ENCODE data around the gene CALHM1.
A peak's percentile ranks its signal among the peaks of the same experiment; 100 is the strongest.

The CALHM1 gene

DNA sequence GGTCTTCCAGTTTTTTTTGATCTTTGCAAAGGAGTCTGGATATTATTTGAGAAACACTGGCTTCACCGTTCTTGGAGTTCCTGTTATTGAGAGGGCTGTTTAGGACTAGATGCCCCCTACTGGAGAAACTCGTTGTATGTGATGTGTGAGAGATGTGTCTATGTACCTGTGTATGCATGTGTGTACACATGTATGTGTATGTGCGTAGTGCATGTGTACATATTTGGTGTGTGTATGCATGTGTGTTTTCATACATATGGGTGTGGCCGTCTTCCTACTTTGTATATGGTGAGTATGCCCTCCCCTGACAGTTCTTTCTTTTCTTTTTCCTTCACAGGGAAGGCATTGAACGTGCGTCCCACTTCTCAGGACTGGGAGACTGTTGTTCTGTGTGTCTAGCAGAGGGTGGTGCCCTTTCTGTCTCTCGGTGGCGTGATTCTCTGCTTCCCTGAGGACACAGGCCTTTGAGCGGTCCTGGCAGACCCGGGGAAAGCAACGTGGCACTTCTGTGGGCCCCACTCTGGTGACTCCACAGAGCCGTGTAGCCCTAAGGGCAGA is 23.4 kb upstream of the CALHM1 start:
- peak; percentile 67 for DNase-seq

DNA sequence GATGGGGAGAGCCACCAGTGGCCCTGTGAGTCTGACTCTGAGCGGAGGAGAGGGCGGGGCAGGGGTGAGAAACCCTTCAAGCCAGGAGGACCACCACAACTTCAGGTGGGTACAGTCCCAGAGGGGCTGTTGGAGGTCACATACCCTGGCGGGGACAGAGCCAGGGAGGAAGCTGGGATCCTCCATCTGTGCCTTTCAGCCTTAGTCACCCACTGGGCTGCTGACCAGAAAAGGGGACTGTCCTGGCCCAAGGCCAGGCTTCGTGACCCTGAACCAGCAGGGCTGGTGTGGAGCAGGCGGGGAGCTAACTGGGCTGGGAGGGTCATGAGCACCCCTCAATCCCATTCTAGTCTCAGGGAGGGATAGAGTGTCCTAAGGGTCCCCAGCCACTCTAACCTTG is 21.8 kb upstream of the CALHM1 start:
- no peak for DNase-seq

GRCh38 chr10:103479135-103479534 is 20.4 kb upstream of the CALHM1 start, which contains the start of gene CALHM3:
Gene CALHM3 (minus strand): TSS chr10:103479240. CDS start chr10:103479032, 208 bp downstream.
- DNase-seq = no peak

DNA sequence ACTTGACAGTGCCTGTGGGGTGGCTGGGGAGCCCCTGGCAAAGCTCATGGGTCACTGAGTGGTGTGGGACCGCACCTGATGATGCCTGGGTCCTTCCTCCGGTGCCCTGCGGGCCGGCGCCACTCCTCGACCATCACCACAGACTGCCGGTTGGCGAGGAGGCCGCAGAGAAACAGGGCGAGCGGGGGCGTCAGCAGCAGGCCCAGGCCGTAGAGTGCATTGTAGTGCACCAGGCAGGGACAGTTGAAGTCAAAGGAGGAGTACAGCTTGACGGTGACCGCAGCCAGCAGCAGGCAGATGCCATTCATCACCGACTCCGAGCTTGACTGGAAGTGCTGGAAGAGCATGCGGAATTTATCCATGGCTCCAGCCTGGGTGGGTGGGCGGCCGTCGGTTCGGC is 20.0 kb upstream of the CALHM1 start:
- no peak for DNase-seq

- DNase-seq = no peak
These were observed 17.5 kb upstream of the CALHM1 start for GRCh38 chr10:103476046-103476768.

DNA sequence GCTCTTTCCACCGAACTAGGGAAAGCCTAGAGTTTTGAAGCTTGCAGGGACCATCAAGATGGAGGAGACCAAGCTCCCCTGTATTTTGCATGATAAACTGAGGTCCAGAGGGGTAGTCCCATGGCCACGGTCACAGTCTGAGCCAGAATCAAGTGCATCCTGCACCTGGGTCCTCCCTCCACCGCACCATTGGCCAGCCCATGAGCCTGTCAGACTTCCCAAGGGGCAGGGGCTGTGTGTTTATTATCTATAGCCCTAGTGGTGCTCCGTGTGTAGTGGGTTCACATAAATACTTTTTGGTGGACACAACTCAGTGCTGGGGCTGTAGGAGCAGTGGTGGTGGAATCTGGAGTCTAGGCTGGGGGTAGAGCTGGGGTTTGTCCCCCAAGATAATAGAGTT is 16.7 kb upstream of the CALHM1 start:
- DNase-seq = no peak

DNA sequence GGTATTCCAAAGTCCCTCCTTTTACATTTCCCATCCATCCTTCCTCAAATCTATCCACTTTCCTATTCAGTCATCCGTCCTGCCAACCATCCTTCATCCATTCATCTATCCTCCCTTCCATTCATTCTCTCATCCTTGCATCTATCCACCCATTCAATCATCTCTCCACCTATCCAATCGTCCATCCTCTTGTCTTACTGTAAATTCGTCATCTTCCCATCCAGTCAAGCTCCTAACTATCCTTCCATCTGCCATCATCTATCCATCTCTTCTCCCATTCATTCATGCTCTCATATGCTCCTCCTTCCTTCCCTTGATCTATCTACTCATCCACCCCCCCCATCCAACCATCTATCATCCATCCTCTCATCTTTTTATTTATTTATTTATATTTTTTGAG is 15.4 kb upstream of the CALHM1 start:
- DNase-seq = no peak

DNA sequence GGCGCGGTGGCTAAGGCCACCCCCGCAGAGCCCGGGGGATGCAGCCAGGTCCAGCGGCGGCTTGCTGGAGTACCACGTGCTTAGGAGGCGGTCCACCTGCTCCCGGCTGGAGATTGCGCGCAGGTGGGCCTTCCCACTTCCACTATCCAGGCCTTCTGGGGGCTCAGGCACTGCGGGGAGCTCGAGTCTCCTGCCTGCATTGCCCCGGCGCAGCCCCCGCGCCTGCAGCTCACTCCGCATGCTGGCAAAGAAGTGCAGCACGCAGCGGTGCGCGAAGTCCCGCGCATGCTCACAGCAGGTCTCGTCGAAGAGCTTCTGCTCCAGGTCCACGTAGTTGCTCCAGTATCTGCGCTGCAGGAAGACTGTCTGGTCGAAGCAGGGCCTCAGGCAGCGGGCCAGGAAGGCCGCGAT is 14.6 kb upstream of the CALHM1 start:
- DNase-seq = no peak

- DNase-seq = no peak
These were observed 13.3 kb upstream of the CALHM1 start for GRCh38 chr10:103472005-103472404.

- peak; percentile 88 for DNase-seq
These were observed 12.3 kb upstream of the CALHM1 start for GRCh38 chr10:103470761-103471653.

GRCh38 chr10:103469201-103469600 is 10.5 kb upstream of the CALHM1 start:
- no peak for DNase-seq

GRCh38 chr10:103467406-103467805 is 8.7 kb upstream of the CALHM1 start:
- no peak for DNase-seq

- no peak for DNase-seq
These were observed 8.0 kb upstream of the CALHM1 start for GRCh38 chr10:103466734-103467133.

GRCh38 chr10:103465411-103466179 is 6.9 kb upstream of the CALHM1 start:
- DNase-seq = no peak

DNA sequence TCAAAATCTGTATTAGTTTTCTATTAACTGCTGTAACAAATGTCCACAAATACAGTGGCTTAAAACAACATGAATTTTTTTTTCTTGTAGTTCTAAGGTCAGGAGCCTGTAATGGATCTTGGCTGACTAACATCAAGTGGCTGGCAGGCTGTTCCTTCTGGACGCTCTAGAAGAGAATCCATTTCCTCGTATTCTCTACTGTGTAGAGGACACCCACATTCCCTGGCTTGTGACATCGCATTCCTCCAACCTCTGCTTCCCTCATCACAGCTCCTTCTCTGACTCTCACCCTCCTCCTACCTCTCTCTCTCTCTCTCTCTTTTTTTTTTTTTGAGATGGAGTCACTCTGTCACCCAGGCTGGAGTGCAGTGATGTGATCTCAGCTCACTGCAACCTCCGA is 4.8 kb upstream of the CALHM1 start:
- DNase-seq = no peak

DNA sequence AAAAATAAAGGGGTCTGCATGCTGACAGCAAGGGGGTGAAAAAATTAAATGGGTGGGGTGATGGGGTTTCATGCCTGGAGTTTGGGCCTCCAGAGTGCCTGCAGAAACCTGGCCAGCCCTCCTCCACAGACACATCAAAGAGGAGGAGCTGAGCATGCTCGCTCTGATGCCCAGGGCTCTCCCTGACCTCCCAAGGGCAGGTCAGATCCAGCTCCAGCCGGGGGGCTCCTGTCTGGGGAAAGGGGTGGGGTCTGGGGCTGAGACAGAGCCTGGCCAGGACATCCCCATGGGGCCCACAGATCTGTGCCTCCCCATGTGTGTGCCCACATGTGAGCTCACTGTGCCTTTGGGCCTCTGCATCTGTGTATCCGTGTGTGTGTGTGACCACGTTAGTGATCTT is 915 bp upstream of the CALHM1 start:
- no peak for DNase-seq

DNA sequence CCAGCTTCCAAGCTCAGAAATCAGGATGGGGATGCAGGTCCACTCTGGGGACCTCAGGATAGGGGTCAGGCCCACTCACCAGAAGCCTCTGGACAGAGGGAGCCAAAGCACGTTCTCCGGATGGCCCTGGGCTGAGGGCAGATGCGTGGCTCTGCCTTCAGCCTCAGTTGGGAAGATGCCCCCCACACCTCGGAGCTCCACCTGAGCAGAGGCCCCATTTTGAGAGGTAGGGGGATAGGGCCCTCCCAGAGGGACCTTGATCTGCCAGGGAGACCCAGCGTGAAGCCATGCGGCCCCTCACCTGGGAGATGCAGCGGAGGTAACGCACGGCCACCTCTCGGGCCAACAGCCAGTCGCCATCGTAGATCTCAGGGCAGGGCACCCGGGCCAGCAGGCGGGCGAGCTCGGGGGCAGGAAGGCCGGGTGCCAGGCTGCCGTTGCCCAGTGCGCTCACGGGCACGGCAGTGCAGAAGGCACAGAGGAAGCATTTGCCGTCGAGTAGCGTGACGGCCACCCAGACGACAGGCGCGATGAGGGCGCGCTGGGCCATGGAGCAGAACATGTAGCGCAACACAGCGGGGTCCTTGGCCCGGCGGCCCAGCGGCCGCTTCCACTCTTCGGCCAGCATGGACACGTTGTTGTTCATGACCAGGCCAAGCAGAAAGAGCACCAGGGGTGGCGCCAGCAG is 660 bp downstream of the CALHM1 start:
- no peak for DNase-seq

DNA sequence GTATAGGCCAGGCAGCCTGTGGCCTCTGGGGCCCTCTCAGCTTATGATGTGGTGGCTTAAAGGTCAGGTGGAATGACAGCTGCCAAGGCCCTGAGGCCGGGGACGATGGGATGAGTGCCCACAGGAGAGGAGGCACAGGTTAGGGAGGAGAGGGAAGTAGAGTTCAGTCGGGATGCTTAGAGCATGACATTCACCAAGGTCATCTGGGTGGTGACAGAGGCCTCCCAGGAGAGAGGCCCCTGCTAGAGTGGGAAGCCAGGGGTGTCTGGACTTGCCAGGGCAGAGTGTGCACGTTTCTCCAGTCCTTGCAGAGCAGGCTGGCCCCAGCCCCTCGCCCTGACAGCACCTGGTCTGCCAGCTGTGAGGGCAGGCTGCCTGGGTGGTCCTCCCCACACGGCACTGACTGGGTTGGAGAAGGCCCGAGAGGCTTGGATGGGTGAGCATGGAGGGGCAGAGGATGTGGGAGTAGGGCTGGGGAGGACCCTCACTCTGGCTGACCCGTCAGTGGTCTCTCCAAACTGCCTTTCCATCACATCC is 1.5 kb downstream of the CALHM1 start:
- DNase-seq = no peak

DNA sequence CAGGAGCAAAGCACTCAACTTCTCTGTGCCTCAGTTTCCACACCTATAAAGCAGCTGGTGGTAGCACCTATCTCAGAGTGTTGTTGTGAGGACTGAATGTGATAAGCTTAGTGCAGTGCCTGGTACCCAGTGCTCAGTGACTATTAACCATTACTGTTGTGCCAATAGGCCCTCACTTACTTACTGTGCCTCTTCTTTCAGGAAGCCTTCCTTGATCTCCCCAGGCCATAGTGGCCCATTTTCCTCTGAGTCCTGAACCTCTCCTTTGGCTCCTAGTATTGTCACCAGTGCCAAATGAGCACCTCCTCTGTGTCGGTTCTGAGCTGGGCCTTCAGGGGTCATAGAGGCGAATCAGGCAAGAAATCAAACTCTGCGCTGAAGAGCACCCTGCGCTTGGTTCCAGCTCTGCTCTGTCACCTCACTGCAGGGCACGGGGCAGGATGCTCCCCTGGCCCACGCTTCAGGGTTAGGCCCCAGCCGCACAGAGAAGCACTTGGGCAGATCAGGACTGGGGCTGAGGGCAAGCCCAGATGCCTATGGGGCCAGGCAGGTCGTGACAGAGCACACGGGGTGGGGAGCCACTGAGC is 2.5 kb downstream of the CALHM1 start:
- DNase-seq = no peak

GRCh38 chr10:103455235-103455634 is 3.5 kb downstream of the CALHM1 start:
- DNase-seq = no peak

DNA sequence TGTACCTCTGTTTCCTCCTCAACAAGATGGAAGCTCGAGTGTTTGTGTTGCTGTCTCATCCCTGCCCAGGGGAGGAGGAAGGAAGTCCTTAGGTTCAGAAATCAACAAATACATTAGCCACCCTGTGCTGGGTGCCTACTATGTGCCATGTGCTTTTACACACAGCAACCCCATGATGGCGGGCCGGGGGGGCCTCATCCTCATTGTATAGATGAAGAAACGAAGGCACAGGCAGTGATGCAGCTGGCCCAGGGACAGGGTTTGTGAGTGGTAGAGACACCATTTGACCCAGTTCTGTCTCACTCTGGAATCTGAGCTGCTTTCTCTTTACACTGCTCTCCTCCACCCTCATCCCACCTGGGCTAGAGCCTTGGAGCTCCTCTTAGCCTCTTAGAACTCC is 4.7 kb downstream of the CALHM1 start:
- no peak for DNase-seq
